Measurements from ENCODE around the gene ZGPAT.
A peak's percentile ranks its signal among the peaks of the same experiment; 100 is the strongest.

Gene ZGPAT

GRCh38 chr20:63705232-63706026, 2.4 kb upstream of the ZGPAT start:
- Histone ChIP-seq H3K9me2 (replicated peaks; ENCODE audit: control insufficient read depth, low read length) (no peaks in the 10 kb centered on the region), H3F3A (ENCODE audit: control insufficient read depth, insufficient read depth) (no peaks in the 10 kb centered on the region), H4K20me1 (ENCODE audit: control insufficient read depth, insufficient read depth, low read depth, low read length) (peaks cover 14% of the 10 kb centered on the region), H3K27me3 (ENCODE audit: control insufficient read depth, low read length) (no peaks in the 10 kb centered on the region), H3K9me3 (ENCODE audit: control insufficient read depth, insufficient read depth, low read length) (no peaks in the 10 kb centered on the region), H3K27ac (ENCODE audit: low read depth, low read length) (no peak overlapping the region), H3K4me1 (ENCODE audit: control insufficient read depth, low read length) (peaks cover 18% of the 10 kb centered on the region), H3K36me3 (ENCODE audit: control insufficient read depth, low read length) (peaks cover 53% of the 10 kb centered on the region), H3K4me3 (ENCODE audit: low read length) (no peak overlapping the region), H3K4me2 (ENCODE audit: low read length) (no peak overlapping the region; the same call in 1 of the 2 replicates), H3K79me2 (ENCODE audit: control insufficient read depth, low read length) (peaks cover 53% of the 10 kb centered on the region)
- TF ChIP-seq EZH2phosphoT487 (IDR thresholded peaks at IDR 0.05; ENCODE audit: borderline replicate concordance, low read length) (no peak), CTCF (IDR thresholded peaks at IDR 0.05; ENCODE audit: low read depth, low read length, poor library complexity, severe bottlenecking) (no peak)

- no peaks in the 10 kb centered on the region for H3K27me3 ChIP-seq (ENCODE audit: control insufficient read depth, low read length)
- H3K79me2 ChIP-seq (ENCODE audit: control insufficient read depth, low read length) = peaks cover 61% of the 10 kb centered on the region
- peaks cover 14% of the 10 kb centered on the region for H4K20me1 ChIP-seq (ENCODE audit: control insufficient read depth, insufficient read depth, low read depth, low read length)
- no peaks in the 10 kb centered on the region for H3K9me2 ChIP-seq (replicated peaks; ENCODE audit: control insufficient read depth, low read length)
- peaks cover 18% of the 10 kb centered on the region for H3K4me1 ChIP-seq (ENCODE audit: control insufficient read depth, low read length)
- H3K27ac ChIP-seq (ENCODE audit: low read depth, low read length) = no peak overlapping the region
- H3F3A ChIP-seq (ENCODE audit: control insufficient read depth, insufficient read depth) = no peaks in the 10 kb centered on the region
- H3K4me3 ChIP-seq (ENCODE audit: low read length) = peak overlapping the region; percentile 87
- TF ChIP-seq EZH2phosphoT487 (IDR thresholded peaks at IDR 0.05; ENCODE audit: borderline replicate concordance, low read length) = no peak
- no peak for TF ChIP-seq CTCF (IDR thresholded peaks at IDR 0.05; ENCODE audit: low read depth, low read length, poor library complexity, severe bottlenecking)
- peak overlapping the region; percentile 95 for H3K4me2 ChIP-seq (ENCODE audit: low read length)
- no peaks in the 10 kb centered on the region for H3K9me3 ChIP-seq (ENCODE audit: control insufficient read depth, insufficient read depth, low read length)
- peaks cover 60% of the 10 kb centered on the region for H3K36me3 ChIP-seq (ENCODE audit: control insufficient read depth, low read length)
Observed at GRCh38 chr20:63706027-63706695, 1.7 kb upstream of the ZGPAT start.

- H3K27ac ChIP-seq (ENCODE audit: low read depth, low read length) = peak overlapping the region; percentile 52
- no peaks in the 10 kb centered on the region for H3F3A ChIP-seq (ENCODE audit: control insufficient read depth, insufficient read depth)
- H3K27me3 ChIP-seq (ENCODE audit: control insufficient read depth, low read length) = no peaks in the 10 kb centered on the region
- peak overlapping the region; percentile 87 for H3K4me3 ChIP-seq (ENCODE audit: low read length)
- H3K9me2 ChIP-seq (replicated peaks; ENCODE audit: control insufficient read depth, low read length) = no peaks in the 10 kb centered on the region
- peaks cover 2% of the 10 kb centered on the region; the same call in 1 of the 2 replicates for H3K9me3 ChIP-seq (ENCODE audit: control insufficient read depth, insufficient read depth, low read length)
- peaks cover 68% of the 10 kb centered on the region for H3K36me3 ChIP-seq (ENCODE audit: control insufficient read depth, low read length)
- peaks cover 14% of the 10 kb centered on the region for H4K20me1 ChIP-seq (ENCODE audit: control insufficient read depth, insufficient read depth, low read depth, low read length)
- H3K4me2 ChIP-seq (ENCODE audit: low read length) = peak overlapping the region; percentile 95
- H3K4me1 ChIP-seq (ENCODE audit: control insufficient read depth, low read length) = peaks cover 18% of the 10 kb centered on the region
- H3K79me2 ChIP-seq (ENCODE audit: control insufficient read depth, low read length) = peaks cover 69% of the 10 kb centered on the region
- no peak for TF ChIP-seq EZH2phosphoT487 (IDR thresholded peaks at IDR 0.05; ENCODE audit: borderline replicate concordance, low read length)
- peak; percentile 68 for TF ChIP-seq CTCF (IDR thresholded peaks at IDR 0.05; ENCODE audit: low read depth, low read length, poor library complexity, severe bottlenecking)
Observed at GRCh38 chr20:63706852-63707557, 834 bp upstream of the ZGPAT start.

All from DOHH2 (cell line).